Esophagus muscularis mucosa (tissue), 4 donors: Measurements from ENCODE around the gene PRDM16. TPM values are rescaled to one million over a fixed set of nuclear protein-coding genes. Genes with fewer than 3 reads are reported as not detected.

Source experiments
- DNase-seq: peaks from one replicate; pipeline ENCODE4 v3.0.0-alpha.2; 2017; ENCODE audit errors: extremely low spot score
- H3K27ac ChIP-seq, 4 donors: fragments of 200-600 bp; sonication (generic); replicated peaks in 1 of 4; 1 replicate in 3 of 4; 2 replicates in 1 of 4; pipeline ENCODE4 v1.5.1; 2016 to 2019; ENCODE audit warnings: mild to moderate bottlenecking in 1 of 4
- H3K27me3 ChIP-seq, 4 donors: fragments of 200-600 bp; sonication (generic); one replicate each; pipeline versions ENCODE4 v1.5.1 to v1.6.0; 2016 to 2019
- H3K36me3 ChIP-seq, 4 donors: fragments of 200-600 bp; sonication (generic); one replicate each; pipeline ENCODE4 v1.5.1; 2016 to 2019
- H3K4me1 ChIP-seq, 4 donors: fragments of 200-600 bp; sonication (generic); one replicate each; pipeline ENCODE4 v1.5.1; 2016 to 2019
- H3K4me3 ChIP-seq, 4 donors: fragments of 200-600 bp; sonication (generic); 1 replicate in 2 of 4; 2 replicates in 2 of 4; pipeline ENCODE4 v1.5.1; 2016 to 2019; ENCODE audit warnings: mild to moderate bottlenecking in 4 of 4, moderate library complexity in 1 of 4
- H3K9me3 ChIP-seq, 4 donors: fragments of 200-600 bp; sonication (generic); 1 replicate in 3 of 4; 2 replicates in 1 of 4; pipeline ENCODE4 v1.5.1; 2016 to 2019
- EP300 ChIP-seq: sonication (generic); formaldehyde crosslinking; IDR thresholded peaks from one replicate; pipeline ENCODE4 v1.6.1; 2017; ENCODE audit warnings: antibody characterized with exemption
- POLR2A ChIP-seq: fragments of 450-650 bp; IDR thresholded peaks from one replicate; pipeline ENCODE4 v1.6.1; 2017; ENCODE audit warnings: antibody characterized with exemption, moderate library complexity, mild to moderate bottlenecking, low read depth
- POLR2AphosphoS5 ChIP-seq, 2 donors: sonication (generic); formaldehyde crosslinking; IDR thresholded peaks; one replicate each; pipeline ENCODE4 v1.6.1; 2017; ENCODE audit warnings: antibody characterized with exemption in 2 of 2
- WGBS: methylation state at CpG from one replicate; pipeline ENCODE4 v1.1.5; 2018; 5-methylcytosine and 5-hydroxymethylcytosine counted together
- intact Hi-C: fragments of 100-400 bp; cut with DNase I; formaldehyde crosslinking; loops from one replicate; pipeline ENCODE4 v1.15.1; 2023
- total RNA-seq, 4 donors: library from RNA; depleted of rRNA; stranded (reverse); fragments of >200 nt; gene quantifications; one replicate each; pipeline versions ENCODE4 v1.1.0 to v1.2.1, GENCODE V29; 2016
- TF ChIP-seq, protein P1 (sequence below), 3 experiments: fragments of 200-600 bp in 2 of 3; fragments of 450-650 bp in 1 of 3; sonication (generic) in 2 of 3; IDR thresholded peaks; one replicate each; pipeline ENCODE4 v1.5.1; 2017 to 2019; ENCODE audit warnings: antibody characterized with exemption in 3 of 3, mild to moderate bottlenecking in 2 of 3, moderate library complexity in 1 of 3

The PRDM16 gene
- total RNA-seq, 4 donors from 2014 or later = 1.2 to 4.4 (median 2.2) TPM

DNA sequence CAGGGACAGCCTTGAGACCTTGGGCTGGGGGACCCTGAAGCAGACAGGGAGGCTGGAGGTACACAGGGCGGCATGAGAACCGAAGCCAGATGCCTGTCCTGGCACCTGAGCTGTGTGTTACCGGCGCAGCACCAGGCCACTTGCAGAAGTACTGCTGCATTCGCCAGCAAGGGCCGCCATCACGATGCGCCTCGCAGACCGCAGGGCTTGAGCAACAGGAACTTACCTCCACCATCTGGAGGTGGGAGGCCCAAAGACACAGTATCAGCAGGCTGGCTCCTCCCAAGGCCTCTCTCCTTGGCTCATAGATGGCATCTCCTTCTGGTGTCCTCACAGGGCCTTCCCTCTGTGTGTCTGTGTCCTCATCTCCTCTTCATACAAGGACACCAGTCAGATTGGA is 90.1 kb downstream of the PRDM16 start:
- no peaks in the 10 kb centered on the region for H3K9me3 ChIP-seq
- H3K4me1 ChIP-seq = peaks cover 0 to 7% (median 2%) of the 10 kb centered on the region in 4 donors
- no peak overlapping the region for H3K27ac ChIP-seq
- intact Hi-C loops = no loop called here
- WGBS = 100% methylated on average over 7 of the region's 10 CpGs
- DNase-seq = no peak
- no peaks in the 10 kb centered on the region for H3K36me3 ChIP-seq
- peaks cover 0 to 49% (median 4%) of the 10 kb centered on the region in 4 donors for H3K27me3 ChIP-seq
- no peak overlapping the region for H3K4me3 ChIP-seq
- TF ChIP-seq POLR2A = no peak
- TF ChIP-seq POLR2AphosphoS5 (IDR thresholded peaks at IDR 0.05) = no peak
- TF ChIP-seq EP300 = no peak
- TF ChIP-seq, protein P1, sequence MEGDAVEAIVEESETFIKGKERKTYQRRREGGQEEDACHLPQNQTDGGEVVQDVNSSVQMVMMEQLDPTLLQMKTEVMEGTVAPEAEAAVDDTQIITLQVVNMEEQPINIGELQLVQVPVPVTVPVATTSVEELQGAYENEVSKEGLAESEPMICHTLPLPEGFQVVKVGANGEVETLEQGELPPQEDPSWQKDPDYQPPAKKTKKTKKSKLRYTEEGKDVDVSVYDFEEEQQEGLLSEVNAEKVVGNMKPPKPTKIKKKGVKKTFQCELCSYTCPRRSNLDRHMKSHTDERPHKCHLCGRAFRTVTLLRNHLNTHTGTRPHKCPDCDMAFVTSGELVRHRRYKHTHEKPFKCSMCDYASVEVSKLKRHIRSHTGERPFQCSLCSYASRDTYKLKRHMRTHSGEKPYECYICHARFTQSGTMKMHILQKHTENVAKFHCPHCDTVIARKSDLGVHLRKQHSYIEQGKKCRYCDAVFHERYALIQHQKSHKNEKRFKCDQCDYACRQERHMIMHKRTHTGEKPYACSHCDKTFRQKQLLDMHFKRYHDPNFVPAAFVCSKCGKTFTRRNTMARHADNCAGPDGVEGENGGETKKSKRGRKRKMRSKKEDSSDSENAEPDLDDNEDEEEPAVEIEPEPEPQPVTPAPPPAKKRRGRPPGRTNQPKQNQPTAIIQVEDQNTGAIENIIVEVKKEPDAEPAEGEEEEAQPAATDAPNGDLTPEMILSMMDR (IDR thresholded peaks at IDR 0.05) = no peak

DNA sequence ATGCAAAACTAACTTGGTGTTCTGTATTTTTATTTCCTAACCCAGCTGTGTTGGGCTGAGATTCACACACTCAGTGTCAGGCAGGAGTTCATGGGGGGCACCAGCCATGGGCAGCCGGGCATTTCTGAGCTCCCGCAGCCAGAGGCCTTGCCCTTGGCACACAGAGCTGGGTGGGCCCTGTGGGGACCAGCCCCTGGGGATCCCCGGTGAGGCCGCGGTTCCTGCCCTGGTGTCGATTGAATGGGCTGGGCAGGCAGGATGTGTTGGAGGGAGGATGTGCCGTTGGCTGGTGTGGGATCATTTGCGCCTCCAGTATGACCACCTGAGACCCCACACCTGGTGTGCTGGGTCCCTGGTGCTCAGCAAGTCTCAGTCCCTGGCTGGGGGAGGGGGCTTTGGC is 91.0 kb downstream of the PRDM16 start:
- no peak for TF ChIP-seq POLR2AphosphoS5 (IDR thresholded peaks at IDR 0.05)
- no peak for TF ChIP-seq EP300
- TF ChIP-seq, protein P1 (IDR thresholded peaks at IDR 0.05) = no peak
- TF ChIP-seq POLR2A = no peak
- no peak overlapping the region for H3K27ac ChIP-seq
- intact Hi-C loops = no loop called here

DNA sequence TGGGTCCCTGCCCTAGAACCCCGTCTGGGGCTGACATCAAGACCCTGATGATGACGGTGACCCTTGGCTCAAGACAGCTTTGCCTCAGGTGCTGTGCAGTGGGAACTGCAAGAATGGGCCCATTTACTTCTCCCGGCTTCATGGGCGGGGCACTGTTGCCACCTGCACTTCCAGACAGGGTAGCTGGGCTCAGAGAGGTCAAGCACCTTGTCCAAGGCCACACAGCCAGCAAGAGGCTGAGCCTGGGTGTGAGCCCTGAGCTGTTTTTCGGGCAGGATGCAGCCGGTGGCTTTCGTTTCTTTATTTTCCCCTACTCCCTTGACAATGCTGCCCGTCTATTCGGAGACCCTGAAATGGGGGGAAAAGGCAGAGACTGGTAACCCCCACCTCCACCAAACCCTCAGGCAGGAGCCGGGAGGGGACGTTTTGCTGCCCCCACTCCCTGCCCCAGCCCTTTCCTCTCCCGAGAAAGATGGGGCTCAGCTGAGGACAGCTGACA is 91.7 kb downstream of the PRDM16 start:
- 63% methylated on average over 10 of the region's 12 CpGs for WGBS
- H3K27ac ChIP-seq = no peak overlapping the region
- no peaks in the 10 kb centered on the region for H3K9me3 ChIP-seq
- peaks cover 0 to 34% (median 3%) of the 10 kb centered on the region in 4 donors for H3K27me3 ChIP-seq
- H3K4me3 ChIP-seq = no peak overlapping the region
- no peak for DNase-seq
- H3K4me1 ChIP-seq = peaks cover 0 to 4% (median 2%) of the 10 kb centered on the region in 4 donors
- TF ChIP-seq POLR2AphosphoS5 (IDR thresholded peaks at IDR 0.05) = no peak
- no peak for TF ChIP-seq EP300
- TF ChIP-seq, protein P1 (IDR thresholded peaks at IDR 0.05) = no peak
- no peak for TF ChIP-seq POLR2A
- intact Hi-C loops = no loop called here
- H3K36me3 ChIP-seq = no peaks in the 10 kb centered on the region

More for the DNA sequence above, 91.0 kb downstream of the PRDM16 start:
- Histone ChIP-seq H3K4me1 (peaks cover 0 to 7% (median 2%) of the 10 kb centered on the region in 4 donors), H3K36me3 (no peaks in the 10 kb centered on the region), H3K4me3 (no peak overlapping the region), H3K27me3 (peaks cover 0 to 41% (median 4%) of the 10 kb centered on the region in 4 donors), H3K9me3 (no peaks in the 10 kb centered on the region)
- no peak for DNase-seq
- WGBS = 82% methylated on average over 8 of the region's 8 CpGs

DNA sequence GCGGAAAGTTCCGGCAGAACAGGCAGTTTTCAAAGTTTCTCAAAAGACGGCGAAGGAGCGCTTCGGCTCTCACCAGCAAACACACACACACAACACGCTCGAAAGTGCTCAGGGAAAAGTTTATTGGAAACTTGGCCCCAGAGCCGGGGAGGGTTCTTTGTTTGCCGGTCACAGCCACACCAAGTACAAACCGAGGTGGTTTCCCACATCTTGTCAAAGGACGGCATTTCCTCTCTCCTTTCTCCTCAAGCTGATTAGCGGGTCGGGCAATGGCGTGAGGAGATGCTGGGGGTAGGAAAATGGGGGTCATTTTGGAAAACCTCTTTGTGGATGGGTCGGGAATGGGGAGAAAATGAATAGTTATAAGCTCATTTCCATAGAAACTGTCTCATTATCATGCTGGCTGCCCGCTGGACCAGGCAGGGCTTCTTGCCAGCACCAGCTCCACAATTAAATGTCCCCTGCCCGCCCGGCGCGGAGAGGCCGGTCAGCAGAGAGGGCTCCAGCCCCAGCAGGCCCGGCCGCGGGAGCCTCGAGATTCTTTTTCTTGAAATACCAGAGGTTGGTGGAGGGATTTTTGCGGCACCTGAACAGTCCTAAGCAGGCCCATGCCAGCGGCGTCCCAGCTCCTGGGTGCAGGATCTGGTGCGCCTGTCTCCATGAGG is 92.3 kb downstream of the PRDM16 start:
- H3K36me3 ChIP-seq = no peaks in the 10 kb centered on the region
- no peaks in the 10 kb centered on the region for H3K9me3 ChIP-seq
- DNase-seq = no peak
- 77% methylated on average over 26 of the region's 30 CpGs for WGBS
- H3K4me3 ChIP-seq = no peak overlapping the region
- no peak overlapping the region for H3K27ac ChIP-seq
- intact Hi-C loops = no loop called here
- H3K27me3 ChIP-seq = peaks cover 0 to 28% (median under 1%) of the 10 kb centered on the region in 4 donors
- TF ChIP-seq POLR2AphosphoS5 (IDR thresholded peaks at IDR 0.05) = no peak
- no peak for TF ChIP-seq POLR2A
- TF ChIP-seq EP300 = no peak
- TF ChIP-seq, protein P1 (IDR thresholded peaks at IDR 0.05) = no peak
- H3K4me1 ChIP-seq = peaks cover 0 to 4% (median 2%) of the 10 kb centered on the region in 4 donors
